ENCODE results near the gene ARIH2. TPM values are rescaled to one million over a fixed set of nuclear protein-coding genes. Genes with fewer than 3 reads are reported as not detected.

Gene ARIH2
- polyA plus RNA-seq, 1 donor from 2014 or later = 153 TPM

DNA sequence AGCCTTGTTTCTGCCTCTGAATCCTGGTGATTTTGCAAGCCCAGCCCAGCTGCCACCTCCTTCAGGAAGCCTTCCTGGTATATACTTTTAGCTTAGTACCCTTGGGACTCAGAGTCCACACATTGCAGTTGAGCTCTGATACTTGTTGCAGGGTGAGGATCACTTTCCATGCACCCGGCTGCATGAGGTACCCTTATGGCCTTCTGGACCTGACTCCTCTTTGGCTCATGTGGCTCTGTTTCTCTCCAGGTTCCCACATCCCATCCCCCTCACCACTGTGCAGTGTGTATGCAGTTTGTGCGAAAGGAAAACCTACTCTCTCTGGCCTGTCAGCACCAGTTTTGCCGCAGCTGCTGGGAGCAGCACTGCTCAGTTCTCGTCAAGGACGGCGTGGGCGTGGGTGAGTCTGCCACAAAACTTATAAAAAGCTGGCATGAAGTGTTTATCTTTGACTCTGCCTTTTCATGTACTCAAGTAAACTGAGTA lies 48.3 kb downstream of the ARIH2 start:
- Histone ChIP-seq H3K9ac (ENCODE audit: low read length) (no peak overlapping the region), H3K27me3 (ENCODE audit: insufficient read depth, low read depth, low read length) (no peaks in the 10 kb centered on the region), H2AFZ (ENCODE audit: low read depth, low read length) (no peak overlapping the region), H4K20me1 (ENCODE audit: insufficient read depth) (no peaks in the 10 kb centered on the region), H3K9me3 (ENCODE audit: low read length) (no peaks in the 10 kb centered on the region), H3K27ac (ENCODE audit: low read length) (no peak overlapping the region), H3K36me3 (ENCODE audit: insufficient read depth, low read length) (peaks cover 11% of the 10 kb centered on the region), H3F3A (ENCODE audit: insufficient read depth, low read length, poor library complexity, severe bottlenecking) (no peaks in the 10 kb centered on the region), H3K4me2 (ENCODE audit: low read length) (no peak overlapping the region), H3K9me2 (ENCODE audit: insufficient read depth, low read length) (no peaks in the 10 kb centered on the region), H3K79me2 (replicated peaks; ENCODE audit: insufficient read depth, low read length) (no peaks in the 10 kb centered on the region), H3K4me3 (ENCODE audit: low read length) (no peak overlapping the region)
- TF ChIP-seq MXI1 (conservative IDR thresholded peaks at IDR 0.05; ENCODE audit: poor library complexity, severe bottlenecking) = no peak
- TF ChIP-seq RAD21 (conservative IDR thresholded peaks at IDR 0.05) = no peak
- TF ChIP-seq, protein P1, sequence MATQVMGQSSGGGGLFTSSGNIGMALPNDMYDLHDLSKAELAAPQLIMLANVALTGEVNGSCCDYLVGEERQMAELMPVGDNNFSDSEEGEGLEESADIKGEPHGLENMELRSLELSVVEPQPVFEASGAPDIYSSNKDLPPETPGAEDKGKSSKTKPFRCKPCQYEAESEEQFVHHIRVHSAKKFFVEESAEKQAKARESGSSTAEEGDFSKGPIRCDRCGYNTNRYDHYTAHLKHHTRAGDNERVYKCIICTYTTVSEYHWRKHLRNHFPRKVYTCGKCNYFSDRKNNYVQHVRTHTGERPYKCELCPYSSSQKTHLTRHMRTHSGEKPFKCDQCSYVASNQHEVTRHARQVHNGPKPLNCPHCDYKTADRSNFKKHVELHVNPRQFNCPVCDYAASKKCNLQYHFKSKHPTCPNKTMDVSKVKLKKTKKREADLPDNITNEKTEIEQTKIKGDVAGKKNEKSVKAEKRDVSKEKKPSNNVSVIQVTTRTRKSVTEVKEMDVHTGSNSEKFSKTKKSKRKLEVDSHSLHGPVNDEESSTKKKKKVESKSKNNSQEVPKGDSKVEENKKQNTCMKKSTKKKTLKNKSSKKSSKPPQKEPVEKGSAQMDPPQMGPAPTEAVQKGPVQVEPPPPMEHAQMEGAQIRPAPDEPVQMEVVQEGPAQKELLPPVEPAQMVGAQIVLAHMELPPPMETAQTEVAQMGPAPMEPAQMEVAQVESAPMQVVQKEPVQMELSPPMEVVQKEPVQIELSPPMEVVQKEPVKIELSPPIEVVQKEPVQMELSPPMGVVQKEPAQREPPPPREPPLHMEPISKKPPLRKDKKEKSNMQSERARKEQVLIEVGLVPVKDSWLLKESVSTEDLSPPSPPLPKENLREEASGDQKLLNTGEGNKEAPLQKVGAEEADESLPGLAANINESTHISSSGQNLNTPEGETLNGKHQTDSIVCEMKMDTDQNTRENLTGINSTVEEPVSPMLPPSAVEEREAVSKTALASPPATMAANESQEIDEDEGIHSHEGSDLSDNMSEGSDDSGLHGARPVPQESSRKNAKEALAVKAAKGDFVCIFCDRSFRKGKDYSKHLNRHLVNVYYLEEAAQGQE (IDR thresholded peaks at IDR 0.05; ENCODE audit: borderline replicate concordance) = no peak
- TF ChIP-seq POLR2AphosphoS5 (IDR thresholded peaks at IDR 0.05) = no peak
- TF ChIP-seq, protein P2, sequence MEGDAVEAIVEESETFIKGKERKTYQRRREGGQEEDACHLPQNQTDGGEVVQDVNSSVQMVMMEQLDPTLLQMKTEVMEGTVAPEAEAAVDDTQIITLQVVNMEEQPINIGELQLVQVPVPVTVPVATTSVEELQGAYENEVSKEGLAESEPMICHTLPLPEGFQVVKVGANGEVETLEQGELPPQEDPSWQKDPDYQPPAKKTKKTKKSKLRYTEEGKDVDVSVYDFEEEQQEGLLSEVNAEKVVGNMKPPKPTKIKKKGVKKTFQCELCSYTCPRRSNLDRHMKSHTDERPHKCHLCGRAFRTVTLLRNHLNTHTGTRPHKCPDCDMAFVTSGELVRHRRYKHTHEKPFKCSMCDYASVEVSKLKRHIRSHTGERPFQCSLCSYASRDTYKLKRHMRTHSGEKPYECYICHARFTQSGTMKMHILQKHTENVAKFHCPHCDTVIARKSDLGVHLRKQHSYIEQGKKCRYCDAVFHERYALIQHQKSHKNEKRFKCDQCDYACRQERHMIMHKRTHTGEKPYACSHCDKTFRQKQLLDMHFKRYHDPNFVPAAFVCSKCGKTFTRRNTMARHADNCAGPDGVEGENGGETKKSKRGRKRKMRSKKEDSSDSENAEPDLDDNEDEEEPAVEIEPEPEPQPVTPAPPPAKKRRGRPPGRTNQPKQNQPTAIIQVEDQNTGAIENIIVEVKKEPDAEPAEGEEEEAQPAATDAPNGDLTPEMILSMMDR (IDR thresholded peaks at IDR 0.05; ENCODE audit: poor library complexity, severe bottlenecking) = no peak
- TF ChIP-seq SMC3 (conservative IDR thresholded peaks at IDR 0.05; ENCODE audit: poor library complexity) = no peak
- TF ChIP-seq EZH2 (IDR thresholded peaks at IDR 0.05; ENCODE audit: borderline replicate concordance, insufficient read depth, low read length, poor library complexity, severe bottlenecking) = no peak
- no peak for TF ChIP-seq EP300 (conservative IDR thresholded peaks at IDR 0.05; ENCODE audit: poor library complexity, severe bottlenecking)
- TF ChIP-seq TAF1 (IDR thresholded peaks at IDR 0.05; ENCODE audit: low read depth) = no peak

DNA sequence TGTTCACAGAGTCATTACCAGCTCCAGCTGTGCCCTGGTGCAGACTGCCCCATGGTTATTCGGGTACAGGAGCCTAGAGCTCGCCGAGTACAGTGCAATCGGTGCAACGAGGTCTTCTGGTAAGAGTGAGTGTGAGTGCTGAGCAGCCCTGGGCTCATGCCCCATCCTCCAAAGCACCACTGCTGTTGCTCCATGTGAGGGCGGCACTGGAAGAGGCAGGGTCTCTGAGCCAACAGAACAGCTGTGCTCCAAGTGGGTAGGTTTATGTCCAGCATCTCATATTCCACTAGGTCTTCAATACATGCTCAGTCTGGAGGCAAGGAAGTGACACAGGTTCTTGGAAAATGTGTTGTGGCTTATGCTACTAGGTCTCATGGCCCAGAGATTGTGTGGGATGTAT lies 51.9 kb downstream of the ARIH2 start:
- Histone ChIP-seq H3K4me2 (ENCODE audit: low read length) (no peak overlapping the region), H3K36me3 (ENCODE audit: insufficient read depth, low read length) (peaks cover 14% of the 10 kb centered on the region), H3K27ac (ENCODE audit: low read length) (no peak overlapping the region), H4K20me1 (ENCODE audit: insufficient read depth) (no peaks in the 10 kb centered on the region), H3F3A (ENCODE audit: insufficient read depth, low read length, poor library complexity, severe bottlenecking) (no peaks in the 10 kb centered on the region), H2AFZ (ENCODE audit: low read depth, low read length) (no peak overlapping the region), H3K79me2 (replicated peaks; ENCODE audit: insufficient read depth, low read length) (no peaks in the 10 kb centered on the region), H3K9ac (ENCODE audit: low read length) (no peak overlapping the region), H3K9me2 (ENCODE audit: insufficient read depth, low read length) (no peaks in the 10 kb centered on the region), H3K4me3 (ENCODE audit: low read length) (no peak overlapping the region), H3K27me3 (ENCODE audit: insufficient read depth, low read depth, low read length) (no peaks in the 10 kb centered on the region), H3K9me3 (ENCODE audit: low read length) (no peaks in the 10 kb centered on the region)
- TF ChIP-seq EZH2 (IDR thresholded peaks at IDR 0.05; ENCODE audit: borderline replicate concordance, insufficient read depth, low read length, poor library complexity, severe bottlenecking) (no peak), RAD21 (conservative IDR thresholded peaks at IDR 0.05) (no peak)
